ENCODE data around the gene CELF4.

DNA sequence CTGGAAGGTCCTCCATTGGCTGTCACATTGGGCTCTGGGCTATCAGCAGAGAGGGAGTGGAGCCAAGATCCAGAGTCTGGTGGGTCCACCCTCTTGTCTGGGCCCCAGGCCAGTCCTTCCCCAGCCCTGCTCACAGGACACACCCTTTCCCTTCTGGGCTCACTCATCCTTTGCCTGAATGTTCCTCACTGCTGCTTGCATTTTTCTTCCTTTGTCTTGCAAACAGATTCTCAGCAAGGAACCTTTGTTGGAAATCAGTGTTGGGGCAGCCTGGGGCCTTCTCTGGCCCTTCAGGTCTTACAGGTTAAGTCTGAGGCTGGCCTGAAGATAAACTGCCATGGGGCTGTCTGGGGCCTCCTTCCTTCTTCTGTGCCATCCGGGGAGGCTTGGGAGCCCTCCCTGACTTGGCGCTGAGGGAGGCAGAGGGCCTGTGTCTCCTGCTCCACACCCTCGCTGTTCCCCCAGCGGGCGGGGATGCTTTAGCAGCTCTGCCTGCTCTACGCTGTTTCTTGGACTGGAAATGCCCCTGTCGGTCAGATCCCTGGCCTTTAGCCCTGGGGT is 11.5 kb upstream of the CELF4 start:
- TF ChIP-seq POLR2A (IDR thresholded peaks at IDR 0.05) (no peak), EP300 (IDR thresholded peaks at IDR 0.05) (no peak), POLR2AphosphoS5 (IDR thresholded peaks at IDR 0.05) (no peak)
- TF ChIP-seq, protein P1, sequence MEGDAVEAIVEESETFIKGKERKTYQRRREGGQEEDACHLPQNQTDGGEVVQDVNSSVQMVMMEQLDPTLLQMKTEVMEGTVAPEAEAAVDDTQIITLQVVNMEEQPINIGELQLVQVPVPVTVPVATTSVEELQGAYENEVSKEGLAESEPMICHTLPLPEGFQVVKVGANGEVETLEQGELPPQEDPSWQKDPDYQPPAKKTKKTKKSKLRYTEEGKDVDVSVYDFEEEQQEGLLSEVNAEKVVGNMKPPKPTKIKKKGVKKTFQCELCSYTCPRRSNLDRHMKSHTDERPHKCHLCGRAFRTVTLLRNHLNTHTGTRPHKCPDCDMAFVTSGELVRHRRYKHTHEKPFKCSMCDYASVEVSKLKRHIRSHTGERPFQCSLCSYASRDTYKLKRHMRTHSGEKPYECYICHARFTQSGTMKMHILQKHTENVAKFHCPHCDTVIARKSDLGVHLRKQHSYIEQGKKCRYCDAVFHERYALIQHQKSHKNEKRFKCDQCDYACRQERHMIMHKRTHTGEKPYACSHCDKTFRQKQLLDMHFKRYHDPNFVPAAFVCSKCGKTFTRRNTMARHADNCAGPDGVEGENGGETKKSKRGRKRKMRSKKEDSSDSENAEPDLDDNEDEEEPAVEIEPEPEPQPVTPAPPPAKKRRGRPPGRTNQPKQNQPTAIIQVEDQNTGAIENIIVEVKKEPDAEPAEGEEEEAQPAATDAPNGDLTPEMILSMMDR (IDR thresholded peaks at IDR 0.05): no peak

Data from upper lobe of left lung (tissue), 4 donors.